Tibial artery (tissue), 4 donors: ENCODE results near the gene FAM171A2.

Source experiments
- DNase-seq, 2 donors: peaks; one replicate each; pipeline ENCODE4 v3.0.0-alpha.2; 2019
- H3K27ac ChIP-seq, 2 donors: fragments of 200-600 bp; sonication (generic) in 1 of 2; 1 replicate in 1 of 2; 2 replicates in 1 of 2; pipeline ENCODE4 v1.5.1; 2018 to 2019; ENCODE audit warnings: mild to moderate bottlenecking in 1 of 2
- H3K27me3 ChIP-seq, 2 donors: fragments of 200-600 bp; sonication (generic) in 1 of 2; one replicate each; pipeline versions ENCODE4 v1.5.1 to v1.6.0; 2016 to 2019
- H3K36me3 ChIP-seq, 3 donors: fragments of 200-600 bp; sonication (generic) in 2 of 3; one replicate each; pipeline ENCODE4 v1.5.1; 2016 to 2019; ENCODE audit warnings: mild to moderate bottlenecking in 2 of 3
- H3K4me1 ChIP-seq, 4 donors: fragments of 200-600 bp; sonication (generic) in 2 of 4; 1 replicate in 3 of 4; 2 replicates in 1 of 4; pipeline ENCODE4 v1.5.1; 2016 to 2019
- H3K4me3 ChIP-seq, 2 donors: fragments of 200-600 bp; sonication (generic) in 1 of 2; 1 replicate in 1 of 2; 2 replicates in 1 of 2; pipeline ENCODE4 v1.5.1; 2018 to 2019; ENCODE audit warnings: mild to moderate bottlenecking in 2 of 2
- H3K9me3 ChIP-seq, 3 donors: fragments of 200-600 bp; sonication (generic) in 1 of 3; one replicate each; pipeline ENCODE4 v1.5.1; 2016 to 2019
- intact Hi-C: fragments of 100-400 bp; cut with DNase I; formaldehyde crosslinking; loops from one replicate; pipeline ENCODE4 v1.15.0; 2023; ENCODE audit warnings: low total_unique reads
- TF ChIP-seq, protein P1 (sequence below), 2 experiments: fragments of 200-600 bp in 1 of 2; fragments of 450-650 bp in 1 of 2; IDR thresholded peaks; one replicate each; pipeline ENCODE4 v1.5.1; 2017 to 2019; ENCODE audit warnings: antibody characterized with exemption in 2 of 2, mild to moderate bottlenecking in 1 of 2, moderate library complexity in 1 of 2

The FAM171A2 gene

DNA sequence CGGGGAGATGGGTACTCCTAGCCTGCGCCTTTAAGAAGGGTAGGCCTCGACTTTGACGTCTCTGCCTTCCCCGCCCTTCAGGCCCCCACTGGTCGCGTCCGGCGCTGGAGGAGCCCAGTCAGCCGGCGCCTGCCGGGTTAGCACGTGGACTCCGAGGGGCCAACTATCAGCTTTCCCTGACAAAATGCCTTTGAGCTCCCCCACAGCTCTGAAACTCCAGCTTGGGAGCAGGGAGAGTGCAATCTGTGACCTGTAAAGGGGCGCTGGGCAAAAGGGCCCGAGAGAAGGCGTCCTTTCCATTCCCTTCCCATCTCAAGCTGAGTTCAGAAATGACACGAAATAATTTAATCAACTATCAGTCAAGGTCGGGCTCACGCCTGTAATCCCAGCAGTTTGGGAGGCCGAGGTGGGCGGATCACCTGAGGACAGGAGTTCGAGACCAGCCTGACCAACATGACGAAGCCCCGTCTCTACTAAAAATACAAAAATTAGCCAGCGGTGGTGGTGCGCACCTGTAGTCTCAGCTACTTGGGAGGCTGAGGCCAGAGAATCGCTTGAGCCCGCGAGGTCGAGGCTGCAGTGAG, 36.7 kb downstream of the FAM171A2 start:
- Histone ChIP-seq H3K4me1 (peaks cover 0 to 34% (median 24%) of the 10 kb centered on the region in 4 donors), H3K27me3 (no peaks in the 10 kb centered on the region), H3K4me3 (peak overlapping the region; percentile 78 to 98), H3K9me3 (no peaks in the 10 kb centered on the region), H3K36me3 (peaks cover 5 to 9% (median 7%) of the 10 kb centered on the region in 3 donors), H3K27ac (peak overlapping the region; percentile 89 to 90)
- intact Hi-C loops, result no loop called here
- TF ChIP-seq, protein P1, sequence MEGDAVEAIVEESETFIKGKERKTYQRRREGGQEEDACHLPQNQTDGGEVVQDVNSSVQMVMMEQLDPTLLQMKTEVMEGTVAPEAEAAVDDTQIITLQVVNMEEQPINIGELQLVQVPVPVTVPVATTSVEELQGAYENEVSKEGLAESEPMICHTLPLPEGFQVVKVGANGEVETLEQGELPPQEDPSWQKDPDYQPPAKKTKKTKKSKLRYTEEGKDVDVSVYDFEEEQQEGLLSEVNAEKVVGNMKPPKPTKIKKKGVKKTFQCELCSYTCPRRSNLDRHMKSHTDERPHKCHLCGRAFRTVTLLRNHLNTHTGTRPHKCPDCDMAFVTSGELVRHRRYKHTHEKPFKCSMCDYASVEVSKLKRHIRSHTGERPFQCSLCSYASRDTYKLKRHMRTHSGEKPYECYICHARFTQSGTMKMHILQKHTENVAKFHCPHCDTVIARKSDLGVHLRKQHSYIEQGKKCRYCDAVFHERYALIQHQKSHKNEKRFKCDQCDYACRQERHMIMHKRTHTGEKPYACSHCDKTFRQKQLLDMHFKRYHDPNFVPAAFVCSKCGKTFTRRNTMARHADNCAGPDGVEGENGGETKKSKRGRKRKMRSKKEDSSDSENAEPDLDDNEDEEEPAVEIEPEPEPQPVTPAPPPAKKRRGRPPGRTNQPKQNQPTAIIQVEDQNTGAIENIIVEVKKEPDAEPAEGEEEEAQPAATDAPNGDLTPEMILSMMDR (IDR thresholded peaks at IDR 0.05), result peak in 1 of 2 experiments; percentile 25
- peak; percentile 96 to 99 for DNase-seq

DNA sequence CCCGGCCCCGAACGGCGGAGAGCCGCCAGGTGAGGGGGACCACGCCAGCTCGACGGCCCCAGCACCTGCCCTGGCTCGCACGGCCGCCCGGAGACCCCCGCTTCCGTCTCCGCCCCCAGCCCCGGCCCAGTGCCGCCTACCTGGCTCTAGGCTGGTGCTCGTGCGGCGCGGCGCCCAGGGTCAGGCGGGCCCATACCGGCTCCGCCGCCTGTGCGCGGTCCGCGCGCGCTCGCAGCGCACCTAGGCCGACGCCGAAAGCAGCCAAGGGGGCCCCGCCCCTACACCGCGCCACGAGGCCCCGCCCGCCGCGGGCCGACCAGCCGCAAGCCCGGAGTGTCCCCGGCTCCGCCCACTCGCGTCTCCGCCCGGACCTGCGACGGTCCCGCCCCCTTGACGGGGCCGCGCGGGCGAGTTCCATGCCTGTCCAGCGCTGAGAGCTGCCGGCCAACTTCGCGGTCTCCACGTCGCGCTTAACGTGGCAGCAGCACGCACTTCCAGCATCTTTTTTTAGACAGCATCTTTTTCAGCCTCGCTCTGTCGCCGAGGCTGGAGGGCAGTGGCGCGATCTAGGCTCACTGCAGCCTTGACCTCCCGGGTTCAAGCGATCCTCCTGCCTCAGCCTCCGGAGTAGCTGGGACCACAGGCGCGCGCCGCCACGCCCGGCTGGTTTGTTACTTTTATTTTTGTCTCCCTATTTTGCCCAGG, 38.9 kb downstream of the FAM171A2 start, which contains the start of gene SLC25A39:
TSS of gene SLC25A39 (minus strand) at position 253 of the 705 bp plus-strand sequence. CDS start 1,261 bp downstream, outside the sequence.
- H3K36me3 ChIP-seq, result peaks cover 25 to 31% (median 29%) of the 10 kb centered on the region in 3 donors
- H3K4me3 ChIP-seq, result peak within 1 kb of the TSS; percentile 78 to 98
- TF ChIP-seq, protein P1 (IDR thresholded peaks at IDR 0.05), result no peak
- H3K27ac ChIP-seq, result peak within 1 kb of the TSS; percentile 89 to 90
- H3K27me3 ChIP-seq, result no peaks in the 10 kb centered on the region
- intact Hi-C loops, result loop anchor here (2.0 kb wide), 1 partner anchor 106 kb away; the partner anchor contains the start of gene UBTF
- no peaks in the 10 kb centered on the region for H3K9me3 ChIP-seq
- peak; percentile 92 to 97 for DNase-seq
- H3K4me1 ChIP-seq, result peaks cover 0 to 31% (median 24%) of the 10 kb centered on the region in 4 donors

DNA sequence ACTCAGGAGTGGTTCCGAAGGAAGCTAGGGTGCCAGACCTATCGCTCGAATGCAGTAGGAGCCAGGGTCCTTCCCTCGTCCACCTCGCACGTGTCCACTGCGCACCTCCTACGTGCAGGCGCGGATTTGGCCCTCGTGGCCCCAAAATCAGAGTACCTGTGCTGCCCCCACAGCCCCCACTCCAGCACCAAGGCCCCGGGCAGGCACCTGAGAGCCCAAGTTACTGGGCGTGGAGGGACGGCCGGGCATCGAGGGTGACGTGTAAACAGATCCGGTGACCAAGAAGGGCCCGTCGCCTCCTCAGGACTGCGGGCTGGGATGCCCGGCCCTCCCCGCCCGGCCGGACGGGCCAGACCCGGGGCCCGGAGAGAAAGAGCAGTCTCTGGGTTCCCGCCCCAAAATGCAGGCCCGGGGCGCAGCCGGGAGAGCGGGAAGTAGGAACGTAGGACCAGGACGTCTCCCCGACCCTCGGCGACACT, 39.5 kb downstream of the FAM171A2 start:
- Histone ChIP-seq H3K36me3 (peaks cover 25 to 37% (median 35%) of the 10 kb centered on the region in 3 donors), H3K27me3 (no peaks in the 10 kb centered on the region), H3K4me3 (peak overlapping the region; percentile 78 to 98), H3K27ac (peak overlapping the region; percentile 89 to 90), H3K9me3 (no peaks in the 10 kb centered on the region), H3K4me1 (peaks cover 0 to 31% (median 24%) of the 10 kb centered on the region in 4 donors)
- TF ChIP-seq, protein P1 (IDR thresholded peaks at IDR 0.05), result no peak
- DNase-seq, result no peak
- intact Hi-C loops, result loop anchor here (2.0 kb wide), 1 partner anchor 105 kb away; the partner anchor contains the start of gene UBTF

DNA sequence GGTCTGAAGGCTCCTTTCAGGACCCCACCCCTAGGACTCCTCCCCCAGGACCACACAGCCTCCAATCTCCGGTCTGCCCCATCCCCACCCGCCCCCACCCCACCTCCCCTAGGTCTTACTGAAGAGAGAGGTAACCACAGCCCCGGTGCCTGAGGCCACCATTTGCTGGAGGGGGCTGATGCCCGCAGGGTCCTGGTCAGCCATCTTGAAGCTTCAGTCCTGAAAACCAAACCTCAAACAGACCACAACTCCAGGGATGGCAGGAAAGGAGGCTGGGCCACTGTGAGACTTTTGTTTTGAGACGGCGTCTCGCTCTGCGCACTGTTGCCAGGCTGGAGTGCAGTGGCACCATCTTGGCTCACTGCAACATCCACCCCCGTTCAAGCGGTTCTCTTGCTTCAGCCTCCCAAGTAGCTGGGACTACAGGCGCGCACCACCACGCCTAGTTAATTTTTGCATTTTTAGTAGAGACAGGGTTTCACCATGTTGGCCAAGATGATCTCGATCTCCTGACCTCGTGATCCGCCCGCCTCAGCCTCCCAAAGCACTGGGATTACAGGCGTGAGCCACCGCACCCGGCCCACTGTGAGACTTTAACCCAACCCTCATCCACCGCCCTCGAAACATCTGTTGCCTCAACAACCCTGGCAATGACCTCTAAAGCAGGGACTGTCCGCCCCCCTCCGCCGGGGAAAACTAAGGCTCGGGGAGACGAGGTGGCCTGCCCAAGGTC, 40.1 kb downstream of the FAM171A2 start:
- Histone ChIP-seq H3K27me3 (peaks cover 0 to 1% of the 10 kb centered on the region in 2 donors), H3K4me1 (peaks cover 0 to 31% (median 24%) of the 10 kb centered on the region in 4 donors), H3K4me3 (peak overlapping the region; percentile 78 to 98), H3K36me3 (peaks cover 25 to 38% (median 36%) of the 10 kb centered on the region in 3 donors), H3K9me3 (no peaks in the 10 kb centered on the region), H3K27ac (peak overlapping the region in 1 of 2 donors; percentile 90)
- DNase-seq, result no peak
- intact Hi-C loops, result loop anchor here (2.0 kb wide), 1 partner anchor 105 kb away; the partner anchor contains the start of gene UBTF
- TF ChIP-seq, protein P1 (IDR thresholded peaks at IDR 0.05), result no peak

DNA sequence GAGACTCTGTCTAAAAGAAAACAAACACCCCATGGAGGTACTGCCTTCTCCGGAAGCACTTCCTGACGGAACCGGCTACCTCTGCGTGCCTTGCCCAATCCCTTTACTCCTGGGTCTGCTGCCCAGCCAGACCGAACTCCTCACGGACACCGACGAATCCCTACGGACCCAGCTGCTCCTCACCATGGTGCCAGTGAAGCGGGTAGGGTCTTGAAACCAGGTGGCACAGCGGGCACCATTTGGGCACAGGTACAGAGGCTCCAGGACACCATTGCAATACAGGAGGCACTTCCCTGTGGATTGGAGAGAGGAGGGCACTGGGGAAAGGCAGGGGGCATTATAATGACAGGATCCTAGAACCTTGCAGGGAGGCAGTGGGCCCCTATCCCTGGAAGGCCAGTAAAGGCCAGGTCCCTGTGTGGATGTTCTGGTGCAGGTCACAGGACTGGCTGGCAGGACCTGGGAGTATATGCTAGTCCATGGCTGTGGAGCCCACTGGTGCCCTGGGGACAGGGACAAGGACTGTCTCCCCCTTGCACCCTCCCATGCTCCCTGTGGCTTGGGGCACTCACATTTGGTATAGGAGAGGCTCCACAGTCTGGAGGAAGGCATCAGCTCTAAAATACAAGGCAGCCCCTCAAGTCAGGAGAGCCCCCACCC, 41.3 kb downstream of the FAM171A2 start:
- intact Hi-C loops, result no loop called here
- Histone ChIP-seq H3K4me3 (no peak overlapping the region), H3K36me3 (peaks cover 25 to 38% (median 36%) of the 10 kb centered on the region in 3 donors), H3K4me1 (peaks cover 0 to 31% (median 24%) of the 10 kb centered on the region in 4 donors), H3K9me3 (no peaks in the 10 kb centered on the region), H3K27ac (no peak overlapping the region), H3K27me3 (peaks cover 0 to 13% of the 10 kb centered on the region in 2 donors)
- TF ChIP-seq, protein P1 (IDR thresholded peaks at IDR 0.05), result no peak
- no peak for DNase-seq
